Skin epidermis (tissue), 12 donors: ENCODE results near the gene IFFO2.
A peak's percentile ranks its signal among the peaks of the same experiment; 100 is the strongest.

ENCODE experiments used
- H3K27ac ChIP-seq, 21 experiments: fragments of 200-600 bp; sonication (generic) in 11 of 21; one replicate each; pipeline ENCODE4 v1.5.0; 2020; ENCODE audit warnings: mild to moderate bottlenecking in 3 of 21, inconsistent platforms in 2 of 21, moderate library complexity in 2 of 21
- H3K4me3 ChIP-seq, 7 experiments: fragments of 200-600 bp; sonication (generic) in 2 of 7; one replicate each; pipeline ENCODE4 v1.5.0; 2020; ENCODE audit warnings: inconsistent platforms in 2 of 7, mild to moderate bottlenecking in 2 of 7, moderate library complexity in 1 of 7

The IFFO2 gene

DNA sequence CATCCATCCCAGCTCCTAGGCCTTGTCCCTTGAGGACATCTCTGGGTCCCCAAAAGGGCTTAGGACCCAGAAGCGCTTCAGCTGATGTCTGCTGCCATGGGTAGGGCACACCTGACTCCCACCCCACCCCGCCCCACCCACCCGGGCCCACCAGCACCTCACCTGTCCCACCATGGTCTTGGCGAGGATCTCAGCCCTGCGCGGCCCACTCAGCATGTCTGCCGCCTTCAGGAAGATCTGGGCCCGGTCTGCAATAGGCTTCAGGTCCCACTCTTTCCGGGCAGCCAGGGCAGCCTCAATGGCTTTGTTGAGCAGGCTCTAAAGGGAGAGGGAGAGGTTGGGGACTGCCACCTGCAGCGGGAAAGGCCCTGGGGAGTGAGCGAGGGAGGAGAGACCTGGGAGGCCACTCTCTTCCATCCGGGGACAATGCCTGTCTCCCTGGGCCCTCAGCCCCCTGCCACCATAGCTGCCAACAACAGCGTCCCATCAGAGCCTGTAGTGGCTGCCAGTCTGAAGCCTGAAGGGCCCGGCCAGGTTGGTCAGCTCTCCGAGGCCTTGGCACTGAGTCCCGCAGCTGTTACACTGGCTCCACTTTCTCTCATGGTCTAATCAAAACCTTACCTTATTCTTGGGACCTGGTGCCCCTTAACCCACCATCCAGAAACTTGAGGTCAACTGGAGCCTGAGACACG is 71.0 kb downstream of the IFFO2 start:
- H3K27ac ChIP-seq = peak overlapping the region in 5 of 21 experiments; percentile 6 to 27 (median 22)
- no peak overlapping the region for H3K4me3 ChIP-seq

DNA sequence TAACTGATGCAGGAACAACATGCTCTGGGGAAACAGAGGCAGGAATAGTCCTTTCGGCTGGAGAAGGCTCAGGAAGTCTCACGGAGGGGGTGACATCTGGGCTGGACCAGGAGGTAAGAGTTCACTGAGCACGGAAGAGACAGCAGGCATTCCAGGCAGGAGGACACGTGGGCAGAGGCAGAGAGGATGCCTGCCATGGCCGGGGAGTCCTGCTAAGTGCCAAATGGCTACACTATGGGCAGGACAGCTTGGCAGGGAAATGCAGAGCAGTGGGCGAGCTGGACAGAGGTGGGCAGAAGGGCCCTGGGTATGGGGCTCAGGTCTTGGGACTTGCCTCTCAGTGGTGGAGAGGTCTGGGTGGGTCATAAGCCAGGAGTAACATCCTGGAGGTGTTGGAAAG is 71.7 kb downstream of the IFFO2 start:
- Histone ChIP-seq H3K4me3 (no peak overlapping the region), H3K27ac (no peak overlapping the region)

DNA sequence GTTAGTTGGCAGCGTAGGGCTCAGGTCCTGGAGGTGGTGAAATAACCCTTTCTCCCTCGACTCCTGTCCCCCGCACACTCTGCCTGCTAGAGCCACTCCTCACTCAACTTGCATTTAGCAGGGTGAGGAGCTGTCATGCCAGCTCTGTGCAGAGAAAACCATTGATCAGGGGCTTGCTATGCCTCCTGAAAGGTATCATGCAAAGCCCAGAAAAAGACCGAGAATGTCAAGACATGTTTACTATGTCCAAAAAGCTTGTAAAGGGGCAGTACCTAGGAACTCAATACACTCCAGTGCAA is 72.1 kb downstream of the IFFO2 start:
- no peak overlapping the region for H3K27ac ChIP-seq
- no peak overlapping the region for H3K4me3 ChIP-seq

DNA sequence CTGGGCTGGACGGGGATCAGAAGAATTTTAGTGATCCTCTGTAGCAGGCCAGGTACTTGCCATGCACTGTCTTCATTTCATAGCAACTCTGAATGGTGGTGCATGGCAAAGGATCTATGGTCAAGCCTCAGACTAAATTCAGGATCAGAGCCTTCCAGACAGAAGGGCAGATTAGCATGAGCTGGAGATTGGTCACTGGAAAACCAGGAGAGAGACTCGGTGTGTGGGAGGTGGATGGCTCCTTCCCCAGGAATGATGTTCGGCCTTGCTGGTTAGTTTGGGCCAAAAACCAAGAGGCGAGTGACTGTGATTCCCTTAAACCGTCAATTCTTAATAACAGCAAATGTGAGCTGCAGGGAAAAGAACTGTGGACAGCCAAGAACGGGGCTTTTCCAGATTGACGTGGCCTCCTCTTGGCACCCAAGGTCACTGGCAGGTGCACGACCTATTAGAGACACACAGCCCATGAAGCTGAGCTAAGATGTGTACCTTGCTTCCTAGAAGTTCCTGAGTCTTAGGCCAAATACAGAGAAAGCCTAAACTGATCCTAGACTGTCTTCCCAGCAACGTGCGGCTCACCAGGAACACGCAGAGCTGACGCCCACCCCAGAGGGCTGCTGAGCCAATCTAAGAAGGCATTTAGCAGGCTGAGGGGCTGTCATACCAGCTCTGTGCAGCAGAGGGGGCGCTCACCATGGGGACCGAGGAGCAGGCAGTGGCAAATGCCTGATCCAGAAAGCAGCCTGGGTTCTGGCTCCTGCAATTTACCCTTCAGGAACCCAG is 72.6 kb downstream of the IFFO2 start:
- Histone ChIP-seq H3K4me3 (no peak overlapping the region), H3K27ac (no peak overlapping the region)

DNA sequence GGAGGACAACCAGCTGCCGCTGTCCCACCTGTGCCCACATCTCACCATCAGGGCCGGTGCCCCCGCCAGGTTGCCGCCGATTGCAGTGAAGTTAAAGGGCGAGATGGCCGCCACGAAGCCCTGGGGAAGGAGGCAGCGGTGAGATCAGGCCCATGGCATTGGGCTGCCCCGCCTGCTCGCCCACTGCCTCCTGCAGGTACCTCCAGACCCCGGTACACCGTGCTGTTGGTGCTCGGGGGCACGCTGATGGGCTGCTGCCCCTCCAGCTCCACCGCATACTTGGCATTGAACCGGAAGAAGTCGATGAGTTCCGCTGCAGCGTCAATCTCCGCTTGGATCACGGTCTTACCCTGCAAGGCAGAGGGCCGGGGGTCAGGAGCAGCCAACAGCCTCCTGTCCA is 73.4 kb downstream of the IFFO2 start:
- H3K27ac ChIP-seq = peak overlapping the region in 1 of 21 experiments; percentile 2

DNA sequence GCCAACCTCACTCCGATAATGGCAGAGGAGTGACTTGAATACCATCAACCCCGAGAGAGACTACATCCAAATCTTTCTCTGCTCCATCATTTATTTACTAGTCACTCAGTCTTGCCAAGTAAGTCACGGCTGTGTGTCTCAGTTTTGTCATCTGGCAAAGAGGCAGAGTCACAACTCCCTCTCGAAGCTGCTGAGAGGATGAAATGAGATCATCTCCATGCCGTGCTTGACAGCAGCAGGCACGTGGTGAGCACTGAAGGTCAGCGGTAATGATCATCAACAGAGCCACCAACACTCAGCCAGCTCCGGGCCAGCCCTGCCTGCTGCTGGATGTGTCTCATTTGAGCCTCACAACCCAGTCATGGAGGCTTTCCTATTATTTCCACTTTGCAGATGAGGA is 74.0 kb downstream of the IFFO2 start:
- no peak overlapping the region for H3K4me3 ChIP-seq
- H3K27ac ChIP-seq = peak overlapping the region in 7 of 21 experiments; percentile 2 to 56 (median 21)

More for the DNA sequence above, 73.4 kb downstream of the IFFO2 start:
- H3K4me3 ChIP-seq = no peak overlapping the region

DNA sequence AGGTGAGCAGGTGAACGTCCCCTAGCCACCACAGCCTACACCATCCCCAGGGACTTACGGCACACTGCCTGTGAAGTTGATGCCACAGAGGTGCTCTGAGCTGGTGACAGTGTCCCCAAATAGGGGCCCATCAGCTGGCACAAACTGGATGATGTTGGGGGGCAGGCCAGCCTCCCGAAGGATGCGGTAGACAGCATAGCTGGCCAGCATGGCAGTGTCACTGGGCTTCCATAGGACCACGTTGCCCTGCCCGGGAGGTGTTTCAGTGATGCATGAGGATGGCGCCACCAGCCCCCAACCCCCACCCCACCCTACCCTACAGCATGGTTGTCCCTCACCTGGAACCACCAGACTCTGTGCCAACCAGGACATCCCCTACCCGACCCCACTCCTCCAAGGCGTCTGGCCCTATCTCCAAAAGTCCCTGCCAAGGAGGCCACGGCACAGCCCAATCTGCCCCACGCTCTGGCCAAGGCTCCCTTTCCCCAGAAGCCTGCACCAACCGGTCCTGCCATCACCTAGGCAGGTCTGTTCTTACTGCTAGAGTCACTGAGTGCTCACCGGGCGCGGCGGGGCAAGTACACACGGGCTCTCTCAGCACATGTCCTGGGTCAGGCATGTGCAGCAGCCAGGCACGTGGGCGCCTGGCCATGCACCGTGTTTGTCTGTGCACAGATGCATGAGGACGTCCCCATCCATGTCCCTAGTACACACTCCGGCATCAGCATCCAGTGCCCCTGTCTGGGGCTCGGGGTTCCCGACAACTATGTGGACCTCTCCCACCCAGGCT is 74.6 kb downstream of the IFFO2 start:
- Histone ChIP-seq H3K4me3 (no peak overlapping the region), H3K27ac (peak overlapping the region in 8 of 21 experiments; percentile 8 to 61 (median 23))

DNA sequence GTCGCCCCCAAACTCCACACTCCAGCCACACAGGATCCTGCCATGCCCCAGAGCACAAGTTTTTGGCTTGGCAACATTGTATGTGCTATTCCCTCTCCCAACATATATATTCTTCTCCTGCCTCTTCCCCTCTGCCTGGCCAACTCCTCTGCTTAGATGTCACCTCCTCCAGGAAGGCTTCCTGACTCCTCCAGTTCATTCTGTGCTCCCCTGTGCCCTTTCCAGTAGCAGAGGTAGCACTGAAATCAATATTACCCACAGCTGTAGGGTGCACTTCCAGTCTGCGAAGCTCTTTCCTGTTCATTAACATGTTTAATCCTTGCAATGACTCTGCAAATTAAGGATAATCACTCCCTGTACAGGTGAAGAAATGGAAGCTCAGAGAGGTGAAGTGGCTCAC is 75.3 kb downstream of the IFFO2 start:
- Histone ChIP-seq H3K4me3 (no peak overlapping the region), H3K27ac (no peak overlapping the region)

DNA sequence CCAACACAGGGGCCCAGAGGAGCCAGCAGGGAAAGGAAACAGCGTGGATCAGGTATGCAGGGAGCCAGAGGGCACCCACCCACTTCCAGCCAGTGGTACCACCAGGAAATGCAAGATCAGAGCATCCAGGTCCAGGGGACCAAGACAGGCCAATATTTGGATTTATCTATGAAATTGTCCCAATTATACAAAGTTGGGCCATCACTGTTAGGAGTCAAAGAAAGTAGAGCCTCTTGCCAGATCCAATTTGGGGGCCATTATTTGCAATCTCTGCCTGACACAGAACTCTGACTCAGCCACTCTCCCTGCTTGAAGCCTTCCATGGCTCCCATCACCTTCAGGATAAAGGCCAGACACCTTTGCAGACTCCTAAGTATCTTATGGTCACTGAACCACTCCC is 75.9 kb downstream of the IFFO2 start:
- Histone ChIP-seq H3K27ac (no peak overlapping the region), H3K4me3 (no peak overlapping the region)

DNA sequence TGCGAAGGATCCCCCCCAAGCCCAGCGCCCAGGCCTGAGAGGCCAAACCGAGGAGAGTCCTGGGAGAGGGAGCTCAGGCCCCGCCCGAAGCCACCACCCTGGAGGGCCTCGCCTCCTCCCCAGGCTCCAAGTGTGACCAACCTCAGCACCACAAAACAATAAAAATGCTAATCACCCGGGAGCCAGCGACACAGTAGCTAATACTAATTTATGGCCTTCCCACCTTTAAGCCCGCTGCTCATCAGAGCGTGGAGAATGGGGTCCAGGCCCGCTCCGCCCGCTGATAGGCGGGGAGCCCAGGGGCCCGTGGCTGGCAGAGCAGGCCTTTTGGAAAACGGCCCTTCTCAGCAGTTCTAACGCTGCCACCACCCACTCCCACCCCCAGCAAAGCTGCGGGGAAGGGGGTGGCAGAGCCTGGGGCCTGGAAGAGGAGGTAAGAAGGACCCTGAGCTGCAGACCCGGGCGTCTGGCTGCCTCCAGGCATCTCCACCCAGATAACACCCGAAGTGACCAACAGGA is 76.6 kb downstream of the IFFO2 start:
- H3K27ac ChIP-seq = no peak overlapping the region

DNA sequence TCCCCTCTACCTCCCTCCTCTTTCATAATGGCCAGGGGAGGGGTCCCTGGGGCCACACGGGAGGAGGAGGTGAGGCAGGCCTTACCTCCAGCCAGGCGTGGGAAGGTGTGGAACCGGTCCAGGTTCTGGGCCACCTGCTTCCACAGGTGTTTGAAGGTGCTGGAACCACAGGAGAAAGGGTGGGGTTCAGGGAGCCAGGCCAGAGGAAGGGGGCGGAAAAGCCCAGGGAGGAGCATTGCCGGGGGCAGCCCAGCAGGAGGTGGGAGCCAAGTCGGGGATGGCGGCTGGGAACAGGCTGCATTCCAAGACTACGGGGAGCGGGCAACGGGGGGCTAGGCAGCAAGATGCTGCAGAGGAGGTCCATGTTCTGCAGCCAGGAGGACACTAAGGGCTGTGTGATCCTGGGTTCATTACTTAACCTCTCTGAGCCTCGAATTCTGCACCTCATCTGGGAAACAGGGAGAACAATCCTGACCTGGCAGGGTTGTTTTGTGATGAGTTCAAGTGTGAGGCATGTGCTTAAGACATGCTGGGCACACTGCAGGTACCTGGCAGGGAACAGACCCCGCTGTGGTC is 77.2 kb downstream of the IFFO2 start:
- Histone ChIP-seq H3K27ac (no peak overlapping the region), H3K4me3 (no peak overlapping the region)

More for the DNA sequence above, 76.6 kb downstream of the IFFO2 start:
- no peak overlapping the region for H3K4me3 ChIP-seq

DNA sequence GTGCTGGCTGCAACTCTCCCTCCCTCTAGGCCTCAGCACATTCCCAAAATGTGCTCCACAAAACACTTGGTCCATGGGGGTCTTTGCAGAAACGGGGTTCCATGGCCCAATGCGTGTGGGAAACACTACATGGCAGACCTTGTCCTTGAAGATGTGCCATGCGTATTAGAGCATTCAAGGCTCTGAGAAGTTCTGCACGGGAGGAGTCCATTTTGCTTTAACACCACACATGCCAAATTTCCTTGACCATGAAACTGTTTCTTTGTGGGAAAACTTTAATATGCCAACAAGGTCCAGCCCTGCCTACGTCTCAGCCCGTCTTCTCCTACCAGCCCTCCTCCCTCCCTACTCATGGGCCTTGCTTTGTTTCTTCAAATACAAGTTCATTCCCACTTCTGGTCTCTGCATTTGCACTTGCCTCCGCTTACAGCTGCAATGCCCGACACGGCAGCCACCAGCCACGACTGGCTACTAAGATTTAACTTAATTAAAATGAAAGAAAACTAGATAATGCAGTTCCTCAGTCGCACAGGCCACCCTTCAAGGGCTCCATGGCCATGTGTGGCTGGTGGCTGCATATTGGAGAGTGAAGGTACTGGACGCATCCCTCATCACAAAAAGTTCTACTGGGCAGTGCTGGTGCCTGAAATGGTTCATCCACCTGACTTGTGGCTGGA is 77.8 kb downstream of the IFFO2 start:
- no peak overlapping the region for H3K27ac ChIP-seq
- no peak overlapping the region for H3K4me3 ChIP-seq

DNA sequence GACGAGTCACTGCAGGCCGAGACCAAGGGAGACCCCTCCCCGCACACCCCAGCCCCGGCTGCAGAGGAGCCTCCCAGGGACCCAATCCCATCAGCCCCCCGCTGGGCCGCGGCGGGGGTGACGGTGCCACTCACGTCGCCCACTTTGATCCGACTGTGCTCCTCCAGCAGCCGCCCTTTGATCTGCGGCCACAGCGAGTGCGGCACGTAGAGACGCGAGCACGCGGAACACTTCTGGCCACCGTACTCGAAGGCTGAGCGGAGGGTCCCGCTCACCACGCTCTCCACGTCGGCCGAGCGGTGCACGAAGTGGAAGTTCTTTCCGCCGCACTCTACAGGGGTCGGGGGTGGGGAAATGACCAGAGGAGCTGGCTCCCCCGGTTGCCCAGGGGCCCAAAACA is 79.2 kb downstream of the IFFO2 start:
- Histone ChIP-seq H3K4me3 (no peak overlapping the region), H3K27ac (no peak overlapping the region)

DNA sequence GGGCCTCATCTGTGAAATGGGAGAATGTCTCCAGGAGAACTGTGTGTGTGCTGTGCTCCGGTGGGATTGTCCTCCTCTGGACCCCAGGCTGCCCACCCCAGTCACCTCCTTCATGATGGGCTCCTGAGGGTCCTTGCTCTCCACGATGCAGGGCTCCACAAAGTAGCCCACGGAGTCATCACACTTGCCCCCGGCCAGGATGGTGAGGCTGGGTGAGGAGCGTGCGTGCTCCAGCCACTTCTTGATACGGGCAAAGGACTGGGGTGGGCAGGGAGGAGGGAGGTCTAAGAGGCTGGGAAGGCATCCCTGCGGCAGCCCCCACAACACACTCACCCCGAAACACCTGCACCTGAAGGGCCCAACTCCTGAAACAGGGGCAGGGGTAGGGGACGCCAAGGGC is 80.3 kb downstream of the IFFO2 start:
- H3K4me3 ChIP-seq = no peak overlapping the region
- H3K27ac ChIP-seq = no peak overlapping the region

DNA sequence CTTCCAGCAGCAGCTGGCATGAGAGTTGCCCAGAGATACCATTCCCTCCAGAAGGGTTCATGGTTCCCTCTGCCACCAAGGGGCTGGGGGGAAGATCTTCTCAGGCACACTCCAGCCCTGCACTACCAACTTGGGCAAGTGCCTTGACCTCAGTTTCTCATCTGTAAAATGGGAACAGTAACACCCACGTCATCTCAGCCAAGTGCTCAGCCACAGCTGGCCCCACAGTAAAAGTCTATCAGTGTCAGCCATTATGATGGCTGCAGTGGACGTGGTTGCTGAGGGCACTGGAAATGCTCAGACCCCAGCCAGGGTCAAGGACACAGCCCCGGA is 80.7 kb downstream of the IFFO2 start:
- Histone ChIP-seq H3K27ac (no peak overlapping the region), H3K4me3 (no peak overlapping the region)

DNA sequence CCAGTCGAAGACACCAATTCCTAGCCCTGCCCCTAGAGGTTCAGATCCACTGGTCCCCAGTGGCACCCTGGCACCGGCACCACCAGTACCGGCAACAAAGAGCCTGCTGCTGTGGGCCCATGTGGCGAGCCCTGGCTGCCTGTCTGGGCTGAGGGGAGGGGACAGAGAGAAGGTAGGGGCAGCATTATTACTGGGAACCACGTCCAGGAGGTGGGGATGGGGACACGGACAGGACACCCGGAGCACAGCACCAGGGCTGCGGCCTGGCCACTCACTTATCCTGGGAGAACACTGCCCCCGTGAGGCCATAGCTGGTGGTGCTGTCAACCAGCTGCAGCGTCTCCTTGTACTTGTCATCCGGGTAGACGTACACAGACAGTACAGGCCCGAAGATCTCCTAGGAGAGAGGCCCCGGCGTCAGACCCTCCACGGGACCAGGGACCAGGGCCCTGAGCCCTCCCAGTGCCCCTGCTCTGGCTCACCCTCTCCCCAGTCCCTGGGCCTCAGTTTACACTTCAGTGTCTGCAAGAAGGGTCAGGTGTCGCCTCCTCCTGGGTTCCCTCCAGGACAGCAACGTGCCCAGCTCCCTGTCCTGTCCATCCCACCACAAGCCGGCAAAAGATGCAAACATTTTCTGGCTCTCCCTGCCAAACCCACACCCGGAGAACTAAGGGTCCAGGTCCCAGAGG is 81.2 kb downstream of the IFFO2 start:
- Histone ChIP-seq H3K4me3 (no peak overlapping the region), H3K27ac (no peak overlapping the region)

DNA sequence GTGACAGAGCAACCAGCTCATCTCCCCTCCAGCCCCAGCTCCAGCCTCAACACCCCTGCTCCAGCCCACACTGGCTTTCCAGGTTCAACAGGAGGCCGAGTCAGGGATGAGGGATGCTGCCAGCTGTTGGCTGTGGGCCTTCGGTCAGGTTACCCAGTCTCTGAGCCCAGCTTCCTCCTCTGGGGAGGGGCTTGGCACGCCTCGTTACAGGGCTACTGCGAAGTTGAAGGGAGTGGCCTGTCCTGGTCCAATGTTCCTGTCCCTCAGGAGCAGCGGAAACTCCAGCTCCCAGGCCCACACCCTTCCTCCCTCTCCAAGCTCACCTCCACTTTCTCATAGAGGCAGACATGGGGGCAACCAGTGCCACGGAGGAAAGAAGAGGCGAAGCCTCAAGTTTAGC is 81.9 kb downstream of the IFFO2 start:
- no peak overlapping the region for H3K4me3 ChIP-seq
- H3K27ac ChIP-seq = no peak overlapping the region

DNA sequence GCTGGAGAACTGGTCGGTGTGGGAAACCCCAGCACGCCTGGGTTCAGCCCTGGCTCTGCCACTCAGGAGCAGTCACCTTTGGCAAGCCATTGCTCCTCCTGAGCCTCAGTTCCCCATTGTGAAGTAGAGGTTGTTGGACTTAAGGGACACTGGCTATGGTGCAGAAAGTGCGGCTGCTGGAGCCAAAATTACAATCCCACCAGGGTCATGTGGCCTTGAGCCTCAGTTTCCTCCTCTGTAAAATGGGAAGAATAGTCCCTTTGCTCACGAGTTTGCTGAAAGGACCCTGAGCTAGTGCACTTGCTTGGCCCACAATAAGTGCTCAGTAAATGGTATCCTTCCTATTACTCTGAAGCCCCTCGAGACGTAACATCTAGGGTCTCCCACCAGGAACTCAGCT is 82.4 kb downstream of the IFFO2 start:
- no peak overlapping the region for H3K27ac ChIP-seq
- H3K4me3 ChIP-seq = no peak overlapping the region

DNA sequence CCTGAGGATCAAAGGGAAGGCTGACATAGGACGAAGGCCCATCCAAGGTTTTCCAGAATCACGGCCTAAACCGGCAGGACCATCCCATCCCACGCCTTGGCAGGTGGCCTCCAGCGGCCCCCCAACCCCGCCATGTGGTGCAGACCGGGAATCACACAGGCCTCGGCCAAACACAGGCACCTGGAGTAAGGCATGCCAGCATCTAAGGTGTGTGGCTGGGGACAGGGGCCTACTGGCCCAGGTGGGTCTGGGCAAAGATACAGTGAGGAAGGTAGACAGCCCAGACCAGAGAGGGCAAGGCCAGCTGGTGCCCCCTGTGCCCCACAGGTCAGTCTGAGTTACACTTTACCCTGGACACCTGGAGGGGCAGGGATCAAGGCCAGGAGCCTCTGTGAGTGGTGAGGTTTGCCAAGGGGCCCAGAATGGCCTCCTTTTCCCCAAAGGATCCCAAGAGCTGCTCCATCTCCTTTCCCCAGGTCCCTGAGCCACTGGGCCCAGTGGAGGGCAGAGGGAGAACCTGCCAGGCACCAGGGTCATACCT is 84.3 kb downstream of the IFFO2 start:
- Histone ChIP-seq H3K4me3 (no peak overlapping the region), H3K27ac (no peak overlapping the region)
